DOHH2 (cell line): ENCODE data around the gene KANK3.
A peak's percentile ranks its signal among the peaks of the same experiment; 100 is the strongest.

Experiments used
- H3F3A ChIP-seq: fragments of 200-600 bp; sonication (generic), shearing (Covaris generic); 2 replicates; pipeline ENCODE4 v1.6.0; 2016; ENCODE audit warnings: antibody characterized with exemption, mild to moderate bottlenecking; ENCODE audit not compliant: control insufficient read depth, insufficient read depth
- H3K27ac ChIP-seq: fragments of 200-600 bp; sonication (generic); 2 replicates; pipeline ENCODE4 v1.5.1; 2014; ENCODE audit warnings: low read depth, mild to moderate bottlenecking, low read length, moderate library complexity
- H3K27me3 ChIP-seq: fragments of 200-600 bp; sonication (generic); 2 replicates; pipeline ENCODE4 v1.6.1; 2014; ENCODE audit warnings: mild to moderate bottlenecking, low read length, mixed read lengths; ENCODE audit not compliant: control insufficient read depth
- H3K36me3 ChIP-seq: fragments of 200-600 bp; sonication (generic); 2 replicates; pipeline ENCODE4 v1.6.1; 2014; ENCODE audit warnings: mild to moderate bottlenecking, low read length, moderate library complexity, mixed read lengths; ENCODE audit not compliant: control insufficient read depth
- H3K4me1 ChIP-seq: fragments of 200-600 bp; sonication (generic); 2 replicates; pipeline ENCODE4 v1.6.1; 2014; ENCODE audit warnings: mild to moderate bottlenecking, low read length, mixed read lengths; ENCODE audit not compliant: control insufficient read depth
- H3K4me2 ChIP-seq: fragments of 200-600 bp; sonication (generic); 2 replicates; pipeline ENCODE4 v1.6.0; 2014; ENCODE audit warnings: mild to moderate bottlenecking, low read length, moderate library complexity
- H3K4me3 ChIP-seq: fragments of 200-600 bp; sonication (generic); 2 replicates; pipeline ENCODE4 v1.5.1; 2014; ENCODE audit warnings: mild to moderate bottlenecking, low read length, mixed read lengths
- H3K79me2 ChIP-seq: fragments of 200-600 bp; sonication (generic); 2 replicates; pipeline ENCODE4 v1.6.1; 2014; ENCODE audit warnings: mild to moderate bottlenecking, low read length, mixed read lengths; ENCODE audit not compliant: control insufficient read depth
- H3K9me2 ChIP-seq: fragments of 200-600 bp; sonication (generic); replicated peaks from 2 replicates; pipeline ENCODE4 v1.6.1; 2014; ENCODE audit warnings: mild to moderate bottlenecking, low read length, mixed read lengths; ENCODE audit not compliant: control insufficient read depth
- H3K9me3 ChIP-seq: fragments of 200-600 bp; sonication (generic); 2 replicates; pipeline ENCODE4 v1.6.1; 2014; ENCODE audit warnings: antibody characterized with exemption, low read length, mixed read lengths; ENCODE audit not compliant: control insufficient read depth, insufficient read depth
- H4K20me1 ChIP-seq: fragments of 200-600 bp; sonication (generic); 2 replicates; pipeline ENCODE4 v1.6.0; 2014; ENCODE audit warnings: low read depth, mild to moderate bottlenecking, antibody characterized with exemption, low read length, moderate library complexity; ENCODE audit not compliant: control insufficient read depth, insufficient read depth
- EZH2phosphoT487 ChIP-seq: fragments of 200-600 bp; sonication (generic); IDR thresholded peaks from 2 replicates; pipeline ENCODE4 v1.6.1; 2017; ENCODE audit warnings: borderline replicate concordance, mild to moderate bottlenecking, antibody characterized with exemption, low read length, moderate library complexity, mixed read lengths
- TF ChIP-seq, protein P1 (sequence below): fragments of 200-600 bp; sonication (generic); IDR thresholded peaks from one replicate; pipeline ENCODE4 v1.5.1; 2014; ENCODE audit warnings: antibody characterized with exemption, mild to moderate bottlenecking, low read depth, low read length; ENCODE audit not compliant: poor library complexity, severe bottlenecking

KANK3 gene

DNA sequence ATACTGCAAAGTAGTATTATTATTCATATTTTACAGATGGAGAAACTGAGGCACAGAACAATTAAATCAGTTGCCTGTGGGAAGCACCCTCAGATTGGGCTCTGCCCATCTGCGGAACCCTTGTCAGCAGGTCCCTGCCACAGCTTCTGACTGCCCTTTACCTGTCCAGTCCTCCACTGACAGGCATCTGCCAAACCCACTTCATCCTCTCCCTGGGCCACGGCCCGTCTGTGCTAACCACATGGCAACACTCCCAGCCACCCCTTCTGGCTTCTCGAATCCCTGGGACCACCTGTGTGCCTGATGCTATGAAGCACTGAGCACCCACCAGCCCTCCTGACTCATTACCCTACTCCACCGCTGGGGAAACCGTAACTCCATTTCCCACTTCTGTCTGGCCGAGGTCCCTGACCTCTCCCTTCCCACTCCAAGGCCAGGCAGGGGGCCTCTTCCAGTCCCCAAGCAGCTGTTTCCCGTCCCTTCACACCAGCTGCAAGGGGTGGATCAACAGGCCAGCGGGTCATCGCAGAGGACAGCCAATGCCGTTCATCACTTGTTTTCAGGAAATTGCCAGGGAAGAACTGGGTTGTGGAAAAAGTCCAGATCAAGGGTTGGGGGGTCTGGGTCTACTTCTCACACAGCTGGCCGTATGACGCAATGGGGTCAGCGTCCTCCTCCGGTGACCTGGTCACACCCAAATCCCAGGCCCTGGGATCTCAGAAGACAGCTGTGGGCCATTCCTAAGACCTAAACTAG is 2.5 kb downstream of the KANK3 start:
- TF ChIP-seq, protein P1, sequence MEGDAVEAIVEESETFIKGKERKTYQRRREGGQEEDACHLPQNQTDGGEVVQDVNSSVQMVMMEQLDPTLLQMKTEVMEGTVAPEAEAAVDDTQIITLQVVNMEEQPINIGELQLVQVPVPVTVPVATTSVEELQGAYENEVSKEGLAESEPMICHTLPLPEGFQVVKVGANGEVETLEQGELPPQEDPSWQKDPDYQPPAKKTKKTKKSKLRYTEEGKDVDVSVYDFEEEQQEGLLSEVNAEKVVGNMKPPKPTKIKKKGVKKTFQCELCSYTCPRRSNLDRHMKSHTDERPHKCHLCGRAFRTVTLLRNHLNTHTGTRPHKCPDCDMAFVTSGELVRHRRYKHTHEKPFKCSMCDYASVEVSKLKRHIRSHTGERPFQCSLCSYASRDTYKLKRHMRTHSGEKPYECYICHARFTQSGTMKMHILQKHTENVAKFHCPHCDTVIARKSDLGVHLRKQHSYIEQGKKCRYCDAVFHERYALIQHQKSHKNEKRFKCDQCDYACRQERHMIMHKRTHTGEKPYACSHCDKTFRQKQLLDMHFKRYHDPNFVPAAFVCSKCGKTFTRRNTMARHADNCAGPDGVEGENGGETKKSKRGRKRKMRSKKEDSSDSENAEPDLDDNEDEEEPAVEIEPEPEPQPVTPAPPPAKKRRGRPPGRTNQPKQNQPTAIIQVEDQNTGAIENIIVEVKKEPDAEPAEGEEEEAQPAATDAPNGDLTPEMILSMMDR: peak; percentile 23
- TF ChIP-seq EZH2phosphoT487: no peak

DNA sequence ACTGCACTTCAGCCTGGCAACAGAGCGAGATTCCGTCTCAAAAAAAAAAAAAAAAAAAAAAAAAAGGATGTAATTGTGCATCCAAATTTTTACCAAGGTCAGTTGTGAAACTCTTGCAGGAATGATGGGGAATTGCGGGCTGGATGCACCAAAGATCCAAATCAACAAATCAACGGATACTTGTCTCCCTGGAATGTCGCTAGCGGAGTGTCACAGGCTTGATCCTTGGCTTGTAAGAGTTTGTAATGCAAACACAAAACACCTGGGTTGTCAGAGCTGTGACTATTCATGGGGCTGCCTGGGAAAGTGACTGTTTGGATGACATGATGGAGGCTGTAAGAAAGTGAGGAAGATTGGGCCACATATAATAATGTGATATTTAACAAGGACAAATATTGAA is 4.2 kb downstream of the KANK3 start:
- Histone ChIP-seq H3K27me3 (peaks cover 44% of the 10 kb centered on the region), H4K20me1 (no peaks in the 10 kb centered on the region), H3K4me3 (no peak overlapping the region)

More for the DNA sequence above, 2.5 kb downstream of the KANK3 start:
- H3K36me3 ChIP-seq: no peaks in the 10 kb centered on the region
- H3K27me3 ChIP-seq: peaks cover 51% of the 10 kb centered on the region
- no peaks in the 10 kb centered on the region for H3F3A ChIP-seq
- H3K4me3 ChIP-seq: no peak overlapping the region
- H3K4me1 ChIP-seq: peaks cover 4% of the 10 kb centered on the region; the same call in 1 of the 2 replicates
- H3K9me3 ChIP-seq: no peaks in the 10 kb centered on the region
- H3K4me2 ChIP-seq: no peak overlapping the region
- no peaks in the 10 kb centered on the region for H3K9me2 ChIP-seq
- H4K20me1 ChIP-seq: no peaks in the 10 kb centered on the region
- no peak overlapping the region for H3K27ac ChIP-seq
- H3K79me2 ChIP-seq: no peaks in the 10 kb centered on the region

DNA sequence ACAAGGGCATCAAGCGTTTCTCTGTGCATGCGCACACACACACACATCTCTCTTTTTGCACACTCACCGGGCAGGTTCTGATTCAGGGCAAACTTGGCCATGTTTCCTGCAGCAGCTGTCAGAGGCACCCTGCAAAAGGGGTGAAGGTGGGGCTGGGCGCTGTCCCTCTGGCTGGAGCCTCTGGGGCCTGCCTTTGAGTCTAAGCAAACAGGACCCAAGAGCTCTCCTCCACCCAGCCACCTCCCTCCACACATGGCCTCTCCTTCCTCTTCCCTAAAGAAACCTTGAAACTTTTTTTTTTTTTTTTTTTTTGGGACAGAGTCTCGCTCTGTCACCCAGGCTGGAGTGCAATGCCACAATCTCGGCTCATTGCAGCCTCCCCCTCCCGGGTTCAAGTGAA is 5.3 kb downstream of the KANK3 start:
- H3K4me3 ChIP-seq: no peak overlapping the region
- no peak overlapping the region for H3K4me2 ChIP-seq
- no peaks in the 10 kb centered on the region for H4K20me1 ChIP-seq
- no peak overlapping the region for H3K27ac ChIP-seq
- TF ChIP-seq, protein P1: no peak
- TF ChIP-seq EZH2phosphoT487: no peak
- no peaks in the 10 kb centered on the region for H3F3A ChIP-seq
- H3K9me2 ChIP-seq: no peaks in the 10 kb centered on the region
- no peaks in the 10 kb centered on the region for H3K9me3 ChIP-seq
- H3K27me3 ChIP-seq: peaks cover 34% of the 10 kb centered on the region
- no peaks in the 10 kb centered on the region for H3K36me3 ChIP-seq
- H3K4me1 ChIP-seq: peaks cover under 1% of the 10 kb centered on the region; the same call in 1 of the 2 replicates
- no peaks in the 10 kb centered on the region for H3K79me2 ChIP-seq

More for the DNA sequence above, 4.2 kb downstream of the KANK3 start:
- Histone ChIP-seq H3K36me3 (no peaks in the 10 kb centered on the region), H3K9me3 (no peaks in the 10 kb centered on the region), H3K79me2 (no peaks in the 10 kb centered on the region), H3K4me1 (peaks cover 4% of the 10 kb centered on the region; the same call in 1 of the 2 replicates), H3K27ac (no peak overlapping the region), H3K9me2 (no peaks in the 10 kb centered on the region), H3K4me2 (no peak overlapping the region), H3F3A (no peaks in the 10 kb centered on the region)
- TF ChIP-seq, protein P1: no peak
- TF ChIP-seq EZH2phosphoT487: no peak
